Activated gamma-delta T cell treated with Interleukin-2 at 50 U/mL for 16 hours (primary cell): Measurements from ENCODE around the gene TEAD1.

Source experiments
- DNase-seq: peaks from one replicate; pipeline ENCODE4 v3.0.0-alpha.2; 2020

The TEAD1 gene

DNA sequence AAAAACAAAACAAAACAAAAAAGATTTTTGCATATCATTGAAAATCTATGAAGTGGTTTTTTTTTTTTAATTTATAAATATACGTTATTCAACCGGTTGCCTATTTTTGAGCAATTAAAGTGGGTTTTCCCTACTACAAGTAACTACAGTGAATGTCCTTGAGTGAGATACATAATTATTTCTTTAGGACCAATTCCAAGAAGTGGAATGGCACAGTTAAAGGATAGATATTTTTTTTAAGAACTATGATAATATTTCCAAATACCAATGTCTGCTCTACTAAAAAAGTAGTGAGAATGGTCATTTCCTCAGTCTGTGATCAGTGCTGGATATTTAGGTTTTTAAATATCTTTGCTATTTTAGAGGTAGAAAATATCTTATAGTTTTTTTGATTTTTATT is 118.8 kb downstream of the TEAD1 start:
- no peak for DNase-seq

GRCh38 chr11:12793506-12793905 is 119.3 kb downstream of the TEAD1 start:
- no peak for DNase-seq

- no peak for DNase-seq
Measured at GRCh38 chr11:12794576-12795230, 120.5 kb downstream of the TEAD1 start.

DNA sequence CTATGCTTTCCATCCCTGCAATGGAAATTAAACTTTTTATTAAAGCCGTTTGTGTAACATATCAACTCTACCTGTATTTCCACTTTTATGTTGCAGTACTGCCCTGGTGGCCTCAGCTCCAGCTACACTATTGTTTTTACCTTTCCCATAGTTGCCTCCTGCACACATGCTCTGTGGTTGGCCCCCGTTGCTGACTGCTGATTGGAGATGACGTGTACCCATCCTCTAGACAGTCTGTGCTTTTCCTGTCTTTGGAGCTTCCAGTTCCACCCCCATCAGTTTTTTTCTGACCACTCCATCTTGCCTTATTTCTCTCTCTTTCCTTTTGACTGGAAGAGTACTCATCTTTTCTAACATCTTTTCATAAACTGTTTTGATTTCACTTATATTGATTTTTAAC is 123.8 kb downstream of the TEAD1 start:
- DNase-seq: no peak

DNA sequence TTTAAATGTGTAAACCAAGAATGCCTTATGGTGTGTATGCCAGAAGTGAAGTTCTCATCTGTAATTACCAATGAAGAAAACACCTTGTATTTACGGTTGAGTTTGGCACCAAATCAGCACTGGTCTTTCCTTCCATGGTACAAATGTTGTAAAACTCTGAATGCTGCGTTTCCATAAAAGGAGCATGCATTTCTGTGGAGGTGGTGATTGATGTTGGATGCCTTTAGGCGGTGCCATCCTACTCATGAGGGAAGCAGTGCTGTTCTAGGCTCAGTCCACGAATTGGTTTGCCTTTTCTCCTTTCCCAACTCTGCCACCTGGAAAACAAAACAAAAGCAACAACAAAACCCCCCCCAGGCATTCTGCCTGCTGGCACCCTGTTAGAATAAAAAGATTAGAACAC is 124.4 kb downstream of the TEAD1 start:
- DNase-seq: no peak

- no peak for DNase-seq
Measured at GRCh38 chr11:12799334-12799835, 125.2 kb downstream of the TEAD1 start.

DNA sequence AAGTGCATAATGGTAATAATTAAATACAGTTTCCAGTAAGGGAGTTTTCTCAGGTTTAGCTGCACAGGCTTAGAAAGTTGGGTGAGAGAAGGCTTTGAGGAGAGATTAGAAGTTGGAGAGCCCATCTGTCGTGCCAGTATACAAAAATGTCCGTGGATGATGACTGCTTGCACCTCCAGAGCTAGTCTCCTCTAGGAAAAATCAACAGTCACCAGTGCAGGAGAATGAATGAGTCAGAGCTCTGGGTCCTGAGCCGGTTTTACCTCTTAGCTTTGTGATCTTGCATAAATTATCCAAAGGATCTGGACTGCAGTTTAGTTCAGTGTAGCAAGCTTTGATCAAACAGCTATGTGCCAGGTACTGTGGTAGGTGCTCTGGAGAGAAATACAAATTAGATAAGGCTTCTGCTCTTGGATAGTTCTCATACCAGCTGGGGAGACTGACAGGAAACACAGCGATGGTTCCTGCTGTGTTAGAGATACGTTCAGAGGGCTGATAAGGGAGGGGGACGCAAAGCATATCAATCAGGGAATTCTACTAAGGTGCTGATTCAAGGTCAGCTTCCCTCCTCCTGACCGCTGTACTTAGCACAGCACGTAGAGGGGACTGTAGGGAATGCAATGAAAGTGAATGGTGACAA is 125.9 kb downstream of the TEAD1 start:
- DNase-seq: no peak

GRCh38 chr11:12800871-12801270 is 126.7 kb downstream of the TEAD1 start:
- no peak for DNase-seq

DNA sequence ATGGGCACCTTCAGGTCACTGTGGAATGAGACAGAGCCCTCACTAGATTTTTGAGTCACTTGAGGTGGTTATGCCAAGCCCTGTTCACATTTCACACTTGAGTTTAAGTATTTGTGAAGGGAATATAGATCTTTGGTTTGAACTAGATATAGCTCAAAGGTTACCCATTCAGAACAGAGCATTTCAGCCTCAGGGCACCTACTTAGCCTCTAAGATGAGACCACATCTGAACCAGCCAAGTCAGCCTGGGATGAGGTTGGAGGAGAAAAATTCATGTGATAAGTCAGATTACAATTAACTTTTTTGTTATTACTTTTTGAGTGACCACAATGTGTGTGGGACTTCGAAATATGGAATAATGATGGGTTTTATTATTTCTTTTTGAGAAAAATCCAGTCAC is 127.8 kb downstream of the TEAD1 start:
- no peak for DNase-seq

- no peak for DNase-seq
Measured at GRCh38 chr11:12802418-12803085, 128.3 kb downstream of the TEAD1 start.

- DNase-seq: no peak
Measured at GRCh38 chr11:12803086-12803826, 129.0 kb downstream of the TEAD1 start.

DNA sequence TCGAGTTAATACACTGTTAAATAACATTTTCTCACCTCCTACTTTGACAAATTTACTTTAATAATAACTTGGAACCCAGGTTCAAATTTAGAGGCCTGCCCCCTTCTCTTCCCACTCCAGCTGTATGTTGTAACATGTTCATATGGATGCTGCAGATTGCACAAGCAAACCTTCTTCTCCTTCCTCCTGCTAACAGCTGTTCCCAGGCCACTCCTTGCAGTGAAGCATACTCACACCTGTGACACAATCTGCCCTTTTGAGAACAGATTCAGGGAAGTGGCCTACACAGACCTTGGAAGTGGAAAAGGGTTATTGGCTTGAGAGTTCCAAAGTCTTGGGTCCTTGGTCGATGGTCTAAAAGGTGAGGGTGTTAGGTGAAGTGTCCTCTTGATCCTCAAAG is 131.9 kb downstream of the TEAD1 start:
- no peak for DNase-seq

DNA sequence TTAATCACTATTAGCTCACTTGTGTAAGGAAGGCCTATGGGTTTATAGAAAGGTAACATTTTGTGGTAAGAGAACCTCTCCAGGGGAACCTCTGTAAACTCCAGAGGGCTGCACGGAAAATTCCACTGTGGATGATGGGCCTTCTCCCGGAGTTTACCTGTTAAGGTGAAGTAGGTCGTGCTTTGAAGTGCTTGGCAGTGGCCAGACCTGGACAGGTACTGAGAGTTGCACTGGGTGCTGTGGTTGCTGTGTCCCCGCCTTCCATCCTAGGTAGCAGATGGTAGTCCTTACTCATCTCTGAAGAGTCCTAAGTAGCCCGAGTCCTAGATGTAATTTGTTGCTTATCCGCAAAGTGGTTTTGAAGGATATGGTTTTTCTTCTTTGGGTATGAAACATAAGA is 133.4 kb downstream of the TEAD1 start:
- no peak for DNase-seq

DNA sequence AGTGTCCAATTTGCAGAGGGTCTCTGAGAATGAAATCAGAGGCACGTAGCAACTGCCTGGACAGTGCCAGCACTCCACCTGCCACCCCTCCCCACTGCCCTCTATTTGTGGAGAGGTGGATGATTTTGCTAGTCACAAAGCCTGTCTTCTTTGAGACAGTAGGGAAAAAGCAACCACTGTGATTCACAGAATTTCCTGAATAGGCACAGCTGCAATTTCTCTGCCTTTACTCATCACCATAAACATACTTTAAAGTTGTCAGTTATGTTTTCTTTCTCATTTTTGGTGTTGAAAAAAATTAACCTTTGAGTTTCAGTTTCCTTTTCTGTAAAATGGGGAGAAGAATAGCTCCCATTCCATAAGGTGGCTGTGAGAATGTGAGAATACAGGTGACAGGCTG is 134.3 kb downstream of the TEAD1 start:
- DNase-seq: no peak

- DNase-seq: no peak
Measured at GRCh38 chr11:12809364-12809763, 135.1 kb downstream of the TEAD1 start.

DNA sequence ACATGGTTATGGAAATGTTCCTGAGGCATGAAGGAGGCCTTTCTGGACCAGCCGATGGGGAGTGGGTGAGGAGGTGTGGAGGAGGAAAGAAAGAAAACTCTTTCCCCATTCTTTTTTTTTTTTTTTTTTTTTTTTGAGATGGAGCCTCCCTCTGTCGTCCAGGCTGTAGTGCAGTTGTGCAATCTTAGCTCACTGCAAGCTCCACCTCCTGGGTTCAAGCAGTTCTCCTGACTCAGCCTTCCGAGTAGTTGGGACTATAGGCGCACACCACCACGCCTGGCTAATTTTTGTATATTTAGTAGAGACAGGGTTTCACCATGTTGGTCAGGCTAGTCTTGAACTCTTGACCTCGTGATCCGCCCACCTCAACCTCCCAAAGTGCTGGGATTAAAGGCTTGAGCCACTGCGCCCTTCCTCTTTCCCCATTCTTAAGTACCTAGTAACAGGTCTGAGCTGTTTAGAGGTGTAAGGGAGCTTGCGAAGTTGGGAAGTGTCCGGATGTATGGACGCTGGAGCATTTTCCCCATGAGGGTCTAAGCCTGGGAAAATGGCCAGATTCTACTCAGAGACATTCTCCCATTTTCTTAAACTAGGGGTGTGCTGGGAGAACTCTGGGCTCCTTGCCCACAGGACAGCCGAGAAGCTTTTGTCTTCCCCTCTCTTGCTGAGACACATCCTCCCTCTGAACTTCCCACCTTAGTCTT is 135.8 kb downstream of the TEAD1 start:
- no peak for DNase-seq

GRCh38 chr11:12810568-12810894 is 136.3 kb downstream of the TEAD1 start:
- DNase-seq: no peak

GRCh38 chr11:12811861-12812260 is 137.6 kb downstream of the TEAD1 start:
- DNase-seq: no peak

- no peak for DNase-seq
Measured at GRCh38 chr11:12812849-12813248, 138.6 kb downstream of the TEAD1 start.

DNA sequence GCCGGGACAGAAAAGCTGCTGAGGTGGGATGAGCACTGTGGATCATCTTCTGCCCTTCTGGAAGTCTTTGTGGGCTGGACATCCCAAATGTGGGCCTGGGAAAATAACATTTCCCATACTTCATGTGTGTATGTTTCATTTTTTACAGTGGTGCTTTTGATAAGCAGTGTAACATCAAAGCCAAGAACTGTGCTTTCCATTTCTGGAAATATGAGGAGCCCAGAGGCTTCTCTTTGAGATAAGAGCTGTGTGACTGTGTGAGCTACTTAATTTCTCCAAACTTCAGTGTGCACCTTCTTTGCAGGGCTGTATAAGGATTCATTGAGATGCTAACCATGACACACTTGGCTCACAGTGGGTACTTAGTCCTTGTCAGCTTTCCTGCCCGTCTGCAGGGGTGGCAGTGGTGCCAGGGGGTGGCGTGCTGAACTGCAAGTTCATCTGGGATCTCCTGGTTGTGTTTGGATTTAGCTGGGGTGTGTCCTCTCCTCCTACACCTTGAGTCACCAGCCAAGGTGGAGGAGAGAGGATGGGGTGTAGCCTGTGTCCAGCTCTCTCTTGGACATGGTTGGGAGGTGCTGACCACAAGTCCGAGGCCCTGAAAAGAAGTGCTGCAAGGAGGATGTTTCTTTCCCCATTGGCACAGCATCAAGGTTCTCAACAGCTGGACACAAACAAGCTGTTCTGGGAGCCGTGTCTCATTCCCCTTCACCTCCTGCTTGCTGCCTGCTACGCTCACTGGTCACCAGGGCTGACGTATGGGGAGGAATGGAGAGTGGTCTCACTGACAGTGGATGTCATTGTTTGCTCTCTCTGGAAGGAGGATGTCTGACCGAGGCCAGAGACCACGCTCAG is 139.4 kb downstream of the TEAD1 start:
- no peak for DNase-seq

DNA sequence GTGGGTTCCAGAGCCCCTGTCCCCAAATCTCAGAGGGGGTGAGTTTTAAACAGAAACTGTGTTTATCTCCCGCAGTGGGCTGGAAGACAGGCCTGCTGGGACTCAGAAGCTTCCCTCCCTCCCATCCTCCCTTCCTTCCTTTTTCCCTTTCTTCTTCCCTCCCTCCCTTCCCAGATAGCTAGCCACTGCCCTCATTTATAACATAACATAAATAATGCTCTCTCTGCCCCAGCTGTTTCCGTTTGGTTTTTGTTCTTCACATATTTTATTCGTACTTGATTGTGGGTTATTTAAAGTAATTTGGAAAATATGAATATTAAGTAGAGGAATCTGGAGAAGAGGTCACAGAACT is 140.9 kb downstream of the TEAD1 start:
- no peak for DNase-seq

DNA sequence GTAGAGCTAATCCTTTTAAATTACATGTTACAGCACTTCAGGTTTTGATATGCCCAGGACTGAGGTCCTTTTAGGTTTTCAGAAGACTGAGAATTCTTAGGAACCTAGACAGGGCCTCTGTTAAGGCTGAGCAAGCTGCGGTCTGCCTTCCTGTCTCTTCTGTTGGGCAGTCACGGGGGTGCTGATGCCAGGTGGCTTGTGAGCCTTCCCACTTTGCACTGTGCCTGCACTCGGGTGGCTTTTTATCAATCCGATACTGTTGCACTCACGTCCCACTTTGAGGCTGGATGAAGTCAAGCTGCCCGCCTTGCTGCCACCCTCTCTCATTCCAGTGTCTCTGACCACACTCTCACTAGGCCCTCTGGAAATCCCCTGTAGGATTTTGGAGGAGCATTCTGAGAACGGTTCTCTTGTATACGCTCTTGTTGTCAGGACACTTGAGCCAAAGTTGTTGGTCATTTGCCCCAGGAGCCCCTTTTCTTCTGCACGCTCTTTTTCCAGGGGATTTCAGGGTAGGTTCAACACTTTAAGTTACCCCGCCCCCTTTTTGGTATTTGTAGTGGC is 141.8 kb downstream of the TEAD1 start:
- DNase-seq: no peak
